NCI-H2029 (cell line): ENCODE measurements around the gene C1orf116.
"Not testable (repeated sequence)": the region's sequence is repeated elsewhere in the genome, so short reads cannot be mapped to it uniquely, and the experiment has no call there.

Source experiments
- DNase-seq: peaks from one replicate; lab custom pipeline; 2025; lab: John Stamatoyannopoulos, UW

The C1orf116 gene

DNA sequence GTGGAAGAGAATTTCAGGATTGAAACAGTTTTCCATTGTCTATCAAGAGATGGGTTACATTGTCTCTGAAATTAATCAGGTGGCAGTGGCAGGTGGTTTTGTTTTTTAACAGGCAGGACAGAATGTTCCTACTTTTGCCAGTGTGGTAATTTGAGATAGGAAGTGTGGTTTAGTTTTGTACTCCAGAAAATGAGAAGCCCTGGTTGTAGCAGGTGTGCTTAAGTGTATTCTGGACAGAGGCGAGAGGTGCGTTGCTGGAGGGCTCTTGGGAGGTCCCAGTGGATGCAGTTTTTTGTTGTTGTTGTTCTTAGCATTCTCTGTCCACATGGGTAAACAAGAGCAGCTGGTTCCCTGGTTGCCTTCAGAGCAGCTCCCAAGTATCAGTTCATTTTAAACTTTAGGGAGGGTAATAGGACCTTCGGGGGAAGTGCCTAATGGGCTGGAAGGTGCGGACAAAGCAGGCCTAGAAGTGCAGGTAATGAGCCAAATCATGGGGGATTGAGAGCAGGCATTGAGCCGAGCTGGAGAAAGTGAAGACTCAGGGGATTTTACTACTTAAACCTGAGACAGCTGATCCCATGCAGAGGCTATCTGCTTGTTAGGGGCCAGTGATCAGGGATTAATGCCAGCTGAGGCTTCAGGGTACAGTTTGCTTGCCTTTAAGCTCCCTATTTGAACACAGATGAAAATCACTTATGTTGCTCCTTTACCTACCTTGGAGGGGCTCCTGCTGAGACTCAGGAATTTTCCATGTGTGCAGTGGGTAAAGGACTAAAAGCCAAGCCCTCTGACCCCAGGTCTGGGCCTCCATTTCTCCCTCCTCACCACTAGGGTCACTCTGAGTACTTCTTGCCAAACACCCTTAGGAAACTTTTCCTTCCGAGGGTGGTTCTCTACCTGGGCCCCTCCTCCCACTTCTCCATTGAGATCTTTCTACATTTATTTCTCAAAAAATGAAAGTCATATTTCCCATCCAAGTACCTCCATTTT is 26.6 kb upstream of the C1orf116 start:
- peak; percentile 36 for DNase-seq

DNA sequence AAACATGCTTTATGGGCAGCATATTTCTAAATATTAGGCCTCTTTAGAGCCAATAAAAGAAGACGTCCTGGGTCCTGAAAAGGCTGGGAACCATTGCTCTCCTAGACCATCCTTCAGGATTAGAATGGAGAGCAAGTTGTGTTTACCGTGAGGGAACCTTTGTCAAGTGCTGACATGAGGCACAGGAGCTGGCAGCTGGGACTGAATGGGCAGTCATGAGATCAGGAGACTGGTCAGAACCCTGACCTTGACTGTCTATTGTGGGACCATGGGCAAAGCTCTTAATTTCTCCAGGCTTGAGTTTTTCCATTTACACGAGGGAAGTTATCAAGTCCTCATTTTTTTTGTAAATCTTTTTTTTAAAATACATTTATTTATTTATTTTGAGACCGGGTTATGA is 25.7 kb upstream of the C1orf116 start:
- DNase-seq, result no peak

DNA sequence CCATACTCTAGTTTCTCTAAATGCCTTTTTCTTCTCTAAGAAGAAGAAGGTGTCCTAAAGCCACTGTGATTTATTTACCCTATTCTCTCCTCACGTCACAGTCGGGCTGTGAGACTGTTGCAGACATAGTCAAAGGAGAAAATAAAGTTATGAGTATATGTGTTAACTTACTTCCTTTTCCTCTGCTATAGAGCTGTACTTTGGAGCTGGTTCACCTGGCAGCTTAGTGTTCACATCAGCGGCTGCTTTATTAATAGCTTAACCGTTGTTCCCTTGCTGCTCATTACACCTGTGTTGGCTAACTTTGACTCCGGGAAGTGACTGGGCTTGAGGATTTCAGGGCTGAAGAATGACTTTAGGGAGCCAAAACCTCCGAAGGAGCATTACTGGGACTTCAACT is 24.1 kb upstream of the C1orf116 start:
- DNase-seq, result no peak

DNA sequence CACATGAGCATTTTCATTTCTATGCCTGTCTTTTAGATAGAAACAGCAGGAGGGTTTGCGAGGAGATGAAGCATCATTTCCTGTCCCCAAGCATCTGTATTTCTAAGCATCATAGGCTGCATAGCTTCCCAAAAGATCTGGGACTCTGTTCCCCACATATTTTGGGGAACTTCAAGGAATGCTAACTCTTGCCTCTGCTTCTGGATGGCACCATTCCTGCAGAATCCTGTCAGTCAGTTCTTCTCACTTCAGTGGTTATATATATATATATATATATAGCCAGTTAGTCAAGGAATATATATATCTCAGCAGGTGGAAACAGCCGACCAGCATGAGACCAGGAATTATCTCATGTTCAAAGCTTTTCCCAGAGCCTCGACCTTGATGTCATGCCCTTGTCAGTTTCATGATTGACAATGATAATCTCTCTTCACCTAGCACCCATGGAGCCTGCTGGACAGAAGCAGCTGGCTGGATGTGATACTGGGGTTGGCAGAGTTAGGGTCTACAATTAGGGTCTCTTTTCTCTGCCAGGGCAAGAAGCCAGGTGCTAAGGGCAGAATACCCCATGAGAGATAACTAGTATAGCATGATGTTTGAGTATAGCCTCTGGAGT is 22.9 kb upstream of the C1orf116 start:
- DNase-seq, result no peak

DNA sequence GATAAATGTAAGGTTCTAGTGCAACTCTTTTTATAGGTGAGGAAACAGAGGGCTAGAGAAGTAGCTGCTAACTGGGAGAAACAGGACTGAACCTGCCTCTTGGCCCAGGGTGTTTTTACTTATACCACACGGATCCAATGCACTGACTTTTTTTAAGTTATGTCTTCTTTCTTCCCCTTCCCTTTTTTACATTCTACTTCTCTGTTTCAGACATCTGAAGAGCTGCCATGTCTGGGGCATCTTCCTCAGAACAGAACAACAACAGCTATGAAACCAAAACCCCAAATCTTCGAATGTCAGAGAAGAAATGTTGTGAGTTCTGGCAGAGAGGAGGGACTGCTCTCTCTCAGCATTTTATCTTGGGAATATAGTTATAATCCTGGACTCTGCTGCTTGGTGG is 21.9 kb upstream of the C1orf116 start:
- DNase-seq, result no peak

DNA sequence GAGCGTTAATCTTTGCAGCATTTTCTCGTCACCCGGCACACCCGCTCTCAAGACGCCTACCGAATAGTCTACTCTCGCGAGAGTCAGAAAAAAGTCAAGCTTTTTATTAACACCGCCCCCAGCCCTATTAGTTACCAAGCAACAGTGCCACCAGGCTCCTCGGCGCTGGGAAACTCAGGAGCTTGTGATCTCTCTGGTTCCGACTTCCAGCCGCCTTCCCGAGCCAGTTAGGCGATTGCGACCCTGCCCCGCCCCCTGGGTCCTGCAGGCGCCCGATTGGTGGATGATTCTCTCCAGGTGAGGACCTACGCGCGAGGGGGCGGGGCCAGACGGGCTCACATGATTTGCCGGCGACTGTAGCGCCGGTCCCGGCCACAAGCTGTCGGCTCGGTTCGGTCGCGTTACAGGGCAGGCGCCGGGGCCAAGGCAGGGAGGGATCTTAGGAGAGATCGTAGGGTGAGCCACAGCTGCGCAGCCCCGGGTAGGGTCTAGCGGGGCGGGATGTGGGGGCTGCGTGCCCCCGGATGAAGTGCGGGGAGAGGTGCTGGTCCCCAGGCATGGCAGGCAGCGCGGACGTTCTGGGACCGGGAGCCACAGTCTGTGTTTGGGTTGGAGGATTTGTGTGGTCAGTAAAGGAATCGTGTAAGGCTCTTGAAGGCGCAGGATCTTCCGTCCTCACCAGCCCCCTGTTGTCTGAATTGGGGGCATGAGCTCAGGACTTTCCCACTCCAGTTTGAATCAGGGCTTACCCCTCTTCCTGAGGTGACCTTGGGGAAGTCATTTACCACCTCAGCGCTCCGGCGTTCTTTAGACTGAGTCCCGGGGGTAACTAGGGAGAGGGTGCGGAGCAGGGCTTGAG is 20.6 kb upstream of the C1orf116 start, which contains the start of gene PFKFB2:
PFKFB2 (plus strand) TSS at position 365 of the 859 bp plus-strand sequence. CDS start 1,443 bp downstream, outside the sequence.
- peak; percentile 99 for DNase-seq

DNA sequence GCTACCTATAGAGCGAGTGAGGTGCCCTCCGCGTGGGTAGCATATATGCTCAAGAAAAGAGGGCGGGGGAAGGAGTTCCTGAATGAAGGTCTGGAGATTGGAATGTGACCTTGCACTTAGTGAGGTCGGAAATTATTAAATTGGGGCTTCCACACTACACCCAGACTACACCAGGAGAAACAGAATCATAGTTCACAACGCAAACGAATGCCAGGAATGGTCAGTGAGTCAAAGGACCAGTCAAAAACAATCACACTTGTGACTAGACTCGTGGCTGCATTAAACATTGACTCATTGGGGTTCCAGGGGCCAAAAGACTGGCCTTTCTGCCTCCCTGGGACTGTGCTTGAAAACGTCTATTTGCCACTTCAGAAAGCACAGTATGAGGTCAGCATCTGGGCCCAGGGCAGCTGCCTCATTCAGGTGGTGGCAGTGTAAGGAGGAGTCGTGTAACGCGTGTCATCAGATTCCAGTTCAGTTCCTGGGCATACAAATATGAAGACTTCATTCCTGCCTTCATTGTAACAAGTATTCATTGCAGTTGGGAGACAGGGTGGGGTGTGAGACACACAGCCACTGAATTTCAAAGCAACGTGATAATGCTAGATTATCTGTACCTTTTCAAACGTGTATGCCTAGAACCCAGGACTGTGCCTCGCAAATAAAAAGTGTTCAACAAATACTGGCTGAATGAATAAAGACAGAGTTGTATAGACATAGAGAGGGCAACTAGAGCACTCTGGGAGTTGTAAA is 18.8 kb upstream of the C1orf116 start, which contains the start of gene YOD1:
YOD1 (minus strand) TSS at position 18 of the 753 bp plus-strand sequence. CDS start 178 bp downstream, outside the sequence.
- peak; percentile 64 for DNase-seq

DNA sequence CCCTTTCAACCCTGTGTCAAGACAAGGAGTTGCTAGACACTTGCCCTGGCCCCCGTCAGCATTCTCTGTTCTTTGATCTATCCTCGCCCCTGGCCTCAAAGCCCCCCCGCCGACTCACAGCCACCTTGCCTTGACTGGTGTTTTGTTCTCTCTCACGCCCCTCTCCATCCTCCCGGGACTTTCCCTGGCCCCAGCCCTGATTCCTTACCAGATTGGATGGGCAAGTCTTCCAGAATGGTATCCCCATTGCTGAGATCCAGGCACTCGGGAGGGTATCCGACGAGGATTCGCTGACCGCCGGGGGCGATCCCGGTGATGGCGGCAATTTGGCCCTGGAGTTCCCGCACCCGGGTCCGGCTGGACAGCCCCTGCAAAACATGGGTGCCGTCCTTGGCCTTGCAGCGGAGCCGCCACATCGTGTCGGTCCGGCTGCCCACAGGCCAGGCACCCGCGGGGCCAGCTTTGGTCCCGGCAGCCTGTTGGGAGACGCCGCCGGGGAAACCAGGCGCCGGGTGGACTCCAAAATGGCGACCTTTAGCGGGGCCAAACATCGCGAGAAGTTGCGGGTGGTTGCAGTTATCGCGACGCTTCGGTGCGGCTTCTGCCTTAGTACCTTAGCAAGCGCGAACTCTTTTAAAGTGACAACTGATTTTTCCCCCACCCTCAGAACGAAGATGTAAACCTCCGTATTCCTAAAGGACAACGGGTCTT is 18.1 kb upstream of the C1orf116 start:
- peak; percentile 84 for DNase-seq

DNA sequence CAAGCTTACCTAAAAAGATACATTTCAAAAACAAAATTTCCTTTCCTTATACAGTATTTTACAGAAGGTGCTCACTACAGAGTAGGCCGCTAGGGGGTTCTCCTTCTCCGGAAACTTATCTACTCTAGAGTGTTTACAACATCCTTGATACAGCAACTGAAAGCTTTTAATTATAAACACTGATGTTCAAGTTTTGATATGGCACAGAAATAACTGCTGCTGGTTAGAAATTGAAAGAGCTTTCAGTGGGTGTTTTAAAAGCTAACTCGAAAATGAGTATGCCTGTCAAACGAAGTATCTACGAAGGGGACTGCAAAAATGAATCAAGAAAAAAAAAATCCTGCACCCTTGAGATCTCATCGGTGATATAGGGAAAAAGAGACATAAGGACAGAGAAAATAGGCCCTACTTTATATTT is 17.4 kb upstream of the C1orf116 start:
- DNase-seq, result peak; percentile 18

DNA sequence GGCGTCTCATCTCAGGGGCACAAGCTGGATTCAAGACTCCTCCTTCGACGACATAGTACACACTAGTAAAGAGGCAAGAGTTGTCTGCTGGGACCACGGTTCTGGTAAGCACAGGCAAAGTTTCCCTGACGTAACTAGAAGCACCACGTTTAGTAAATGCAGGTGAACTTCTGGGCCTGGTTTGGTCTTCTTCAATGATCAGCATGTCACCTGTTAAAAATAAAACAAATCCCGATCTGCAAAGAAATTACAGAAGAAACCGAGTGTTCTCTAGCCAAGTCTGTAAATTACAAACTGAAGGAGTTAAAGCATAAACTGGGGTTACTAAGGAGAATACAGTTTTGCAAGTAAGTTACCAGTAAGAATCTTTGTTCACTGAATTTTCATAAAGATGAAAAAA is 17.0 kb upstream of the C1orf116 start:
- no peak for DNase-seq

DNA sequence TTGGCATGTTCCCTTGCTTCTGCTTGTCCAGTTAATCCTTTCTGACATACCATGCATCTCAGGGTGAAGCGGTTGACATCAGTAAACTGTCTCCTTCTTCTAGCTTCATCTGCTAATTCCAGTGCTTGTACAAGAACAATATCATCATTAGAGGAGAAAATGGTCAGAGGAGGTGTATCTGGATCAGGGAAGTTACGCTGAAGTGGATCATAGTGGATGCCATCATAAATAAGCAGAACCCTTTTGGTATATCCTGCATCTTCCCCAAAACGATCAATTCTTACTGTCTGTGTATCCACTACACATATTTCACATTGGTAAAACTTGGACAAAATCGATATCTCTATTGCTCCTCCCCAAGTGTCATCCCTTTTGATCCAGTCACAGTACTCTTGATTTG is 16.5 kb upstream of the C1orf116 start:
- DNase-seq, result no peak

DNA sequence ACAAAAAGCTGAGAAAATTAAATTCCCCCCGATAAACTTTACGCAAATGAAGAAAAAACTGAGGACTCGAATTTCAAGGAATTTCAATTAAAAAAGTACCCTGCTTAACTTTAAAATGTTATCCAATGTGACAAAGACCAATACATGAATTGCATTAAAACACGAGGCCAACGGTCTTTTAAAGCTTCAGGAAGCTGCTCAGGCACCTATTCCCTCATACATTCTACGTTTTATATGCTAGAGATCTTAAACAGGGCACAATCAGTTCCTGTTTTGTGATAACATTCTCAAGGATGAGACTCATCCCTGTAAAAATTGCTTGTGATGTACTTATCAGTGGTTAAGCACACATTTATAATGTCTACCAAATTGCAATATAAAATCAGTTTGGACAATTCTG is 15.5 kb upstream of the C1orf116 start:
- DNase-seq, result no peak

DNA sequence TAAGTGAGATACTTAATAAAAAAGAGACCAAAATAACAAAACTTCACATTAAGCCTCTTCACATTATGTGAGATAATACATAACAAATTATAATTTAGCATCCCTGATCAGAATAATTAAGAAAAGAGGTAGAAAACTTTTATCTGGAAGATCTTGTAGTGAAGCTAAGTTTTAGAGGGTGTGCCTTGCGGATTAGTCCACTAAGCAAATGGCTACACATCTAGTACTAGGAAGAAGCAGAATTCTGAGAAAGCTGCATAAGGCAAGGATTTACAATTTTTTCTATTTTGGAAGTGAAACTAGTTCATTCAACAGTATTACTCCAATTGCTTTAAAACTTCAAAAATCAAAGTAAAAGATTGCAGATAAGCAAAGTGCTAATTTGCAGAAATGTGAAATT is 14.9 kb upstream of the C1orf116 start:
- DNase-seq, result no peak

DNA sequence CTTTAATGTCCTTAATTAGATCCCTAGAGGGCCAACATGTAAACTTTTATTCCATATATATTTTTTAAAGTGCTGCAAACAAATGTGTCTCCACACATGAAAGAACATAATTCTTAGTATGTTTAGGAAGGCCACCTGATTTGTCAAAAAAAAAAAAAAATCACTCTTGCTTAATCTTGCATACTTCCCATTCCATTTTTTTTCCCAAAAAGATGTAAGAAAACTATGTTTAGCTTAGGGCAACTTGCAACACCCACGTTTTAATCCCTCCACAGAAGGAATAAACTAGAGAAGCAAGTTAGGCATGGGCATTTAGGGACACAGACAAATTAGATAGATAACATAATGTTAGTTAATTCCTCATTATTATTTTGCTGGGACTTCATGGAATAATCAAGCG is 12.9 kb upstream of the C1orf116 start:
- no peak for DNase-seq

DNA sequence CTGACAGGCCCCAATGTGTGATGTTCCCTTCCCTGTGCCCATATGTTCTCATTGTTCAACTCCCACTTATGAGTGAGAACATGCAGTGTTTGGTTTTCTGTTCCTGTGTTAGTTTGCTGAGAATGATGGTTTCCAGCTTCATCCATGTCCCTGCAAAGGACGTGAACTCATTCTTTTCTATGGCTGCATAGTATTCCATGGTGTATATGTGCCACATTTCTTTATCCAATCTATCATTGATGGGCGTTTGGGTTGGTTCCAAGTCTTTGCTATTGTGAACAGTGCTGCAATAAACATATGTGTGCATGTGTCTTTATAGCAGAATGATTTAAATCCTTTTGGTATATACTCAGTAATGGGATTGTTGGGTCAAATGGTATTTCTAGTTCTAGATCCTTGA is 8.8 kb upstream of the C1orf116 start:
- not testable (repeated sequence) for DNase-seq

DNA sequence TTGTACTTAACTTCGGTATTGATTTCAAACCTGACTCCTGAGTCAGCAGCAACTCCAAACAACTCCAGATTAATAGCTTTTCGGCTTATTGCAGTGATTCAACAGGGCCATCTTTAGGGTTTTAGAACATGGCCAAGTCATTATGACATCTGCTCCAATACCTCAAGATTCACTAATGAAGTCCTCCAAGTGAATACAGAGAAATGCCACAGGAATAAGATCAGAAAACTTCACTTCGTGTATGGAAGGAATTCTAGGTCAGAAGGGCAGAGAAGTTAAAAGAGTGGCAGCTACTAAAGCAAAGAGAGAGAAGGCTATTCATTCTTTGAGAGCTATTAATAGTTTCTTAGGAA is 7.6 kb upstream of the C1orf116 start:
- no peak for DNase-seq

DNA sequence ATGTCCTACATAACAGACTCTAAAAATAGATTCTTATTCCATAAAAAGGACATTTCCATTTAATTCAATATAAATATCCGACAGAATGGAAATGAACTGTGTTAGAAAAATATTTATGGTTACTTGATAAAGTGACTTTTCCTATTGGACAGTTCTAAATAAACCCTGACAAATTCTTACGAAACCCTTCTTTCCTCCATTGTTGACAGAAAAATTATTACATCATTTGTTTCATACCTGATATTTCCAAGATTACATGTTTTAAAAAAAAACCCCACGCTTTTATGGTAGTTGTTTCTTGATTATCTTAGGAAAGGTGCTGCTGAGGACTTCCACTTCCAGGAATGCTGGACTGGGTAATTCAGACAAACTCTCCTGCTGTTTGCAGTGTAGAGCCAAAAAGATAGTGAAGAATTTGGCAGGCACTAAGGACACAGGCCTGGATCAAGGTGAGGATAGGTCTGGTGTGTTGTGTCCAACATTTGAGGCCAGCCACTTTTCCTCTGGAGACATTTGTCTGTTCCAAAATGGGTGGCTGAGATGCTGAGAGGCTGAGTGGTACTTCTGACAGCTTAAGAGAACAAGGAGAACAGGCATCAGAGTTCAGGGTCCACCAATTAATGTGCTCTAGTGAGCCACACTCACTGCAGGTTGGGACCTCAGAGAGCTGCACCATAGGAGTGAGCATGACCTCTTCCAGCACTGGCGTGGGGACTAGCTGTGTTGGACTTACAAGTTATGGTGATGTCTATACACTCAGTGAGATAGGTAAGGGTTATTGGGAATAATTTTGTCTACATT is 7.0 kb upstream of the C1orf116 start:
- no peak for DNase-seq

DNA sequence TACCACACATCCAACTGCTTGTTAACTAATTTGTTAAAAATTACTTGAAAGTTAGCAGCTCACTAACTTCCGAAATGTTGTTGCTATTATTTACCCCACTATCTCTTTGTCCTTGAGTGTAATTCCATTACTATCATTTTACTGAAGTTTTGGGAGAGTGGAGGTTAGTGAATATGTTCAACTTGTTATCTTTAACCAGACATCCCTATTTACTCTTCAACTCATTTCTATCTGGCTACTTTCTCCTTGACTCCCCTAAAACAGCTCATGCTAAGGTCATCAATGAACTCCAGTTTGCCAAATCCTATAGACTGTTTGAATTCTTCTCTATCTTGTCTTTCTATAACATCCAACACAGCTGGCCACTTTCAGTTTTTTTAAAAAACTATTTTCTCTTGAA is 4.3 kb upstream of the C1orf116 start:
- no peak for DNase-seq

DNA sequence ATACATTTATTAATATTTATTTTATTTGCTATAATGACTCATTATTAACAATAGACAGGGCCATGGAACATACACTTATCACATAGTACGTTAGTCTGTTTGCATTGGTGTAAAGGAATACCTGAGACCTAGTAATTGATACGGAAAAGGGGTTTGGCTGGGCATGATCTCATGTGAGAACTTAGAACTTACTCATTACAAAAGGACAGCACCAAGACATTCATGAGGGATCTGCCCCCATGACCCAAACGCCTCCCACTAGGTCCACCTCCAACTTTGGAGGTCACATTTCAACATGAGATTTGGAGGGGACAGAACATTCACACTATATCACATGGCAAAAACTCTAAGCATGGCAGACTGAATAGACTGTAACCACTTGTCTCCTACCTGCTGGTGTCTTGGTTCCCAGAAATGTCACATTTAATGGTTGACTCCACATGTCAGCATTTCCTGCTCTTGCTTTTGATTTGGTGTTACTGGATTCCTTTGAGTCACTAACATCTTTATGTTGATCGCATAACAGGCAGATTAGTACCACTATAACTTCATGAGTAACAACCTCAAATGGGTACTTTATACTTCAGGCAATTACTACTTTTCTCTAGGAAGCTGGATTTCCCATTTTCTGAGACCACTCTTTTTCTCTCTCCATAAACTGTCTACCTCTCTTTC is 3.5 kb upstream of the C1orf116 start:
- DNase-seq, result no peak
